Amniotic epithelial cell (primary cell): ENCODE measurements around the gene GNB5.
"Not testable (repeated sequence)": the region's sequence is repeated elsewhere in the genome, so short reads cannot be mapped to it uniquely, and the experiment has no call there.

Experiments used
- DNase-seq: peaks from one replicate; pipeline ENCODE4 v3.0.0-alpha.2; 2010; ENCODE audit warnings: low read depth

Gene GNB5

GRCh38 chr15:52093539-52094510, 97.4 kb downstream of the GNB5 start:
- DNase-seq, result peak; percentile 98

GRCh38 chr15:52093167-52093538, 98.0 kb downstream of the GNB5 start:
- DNase-seq, result no peak

- no peak for DNase-seq
These were observed 101.0 kb downstream of the GNB5 start for GRCh38 chr15:52090193-52090592.

GRCh38 chr15:52086011-52086786, 105.0 kb downstream of the GNB5 start:
- DNase-seq, result no peak

GRCh38 chr15:52085299-52085698, 105.9 kb downstream of the GNB5 start:
- DNase-seq, result no peak

- no peak for DNase-seq
These were observed 107.6 kb downstream of the GNB5 start for GRCh38 chr15:52083603-52084002.

- not testable (repeated sequence) for DNase-seq
These were observed 108.2 kb downstream of the GNB5 start for GRCh38 chr15:52083037-52083359.

- peak; percentile 70 for DNase-seq
These were observed 108.8 kb downstream of the GNB5 start for GRCh38 chr15:52082197-52083036.

GRCh38 chr15:52080706-52081392, 110.3 kb downstream of the GNB5 start:
- DNase-seq, result no peak

GRCh38 chr15:52080031-52080430, 111.2 kb downstream of the GNB5 start:
- DNase-seq, result peak; percentile 94

GRCh38 chr15:52078876-52079700, 112.1 kb downstream of the GNB5 start:
- DNase-seq, result peak; percentile 64

GRCh38 chr15:52078197-52078875, 112.9 kb downstream of the GNB5 start:
- peak; percentile 67 for DNase-seq

GRCh38 chr15:52076889-52077781, 114.1 kb downstream of the GNB5 start:
- peak; percentile 95 for DNase-seq

GRCh38 chr15:52071570-52071969, 119.6 kb downstream of the GNB5 start:
- no peak for DNase-seq

- peak; percentile 28 for DNase-seq
These were observed 121.6 kb downstream of the GNB5 start for GRCh38 chr15:52069559-52069958.

GRCh38 chr15:52068004-52068615, 123.1 kb downstream of the GNB5 start:
- DNase-seq, result peak; percentile 63

- no peak for DNase-seq
These were observed 123.7 kb downstream of the GNB5 start for GRCh38 chr15:52067545-52067926.

GRCh38 chr15:52066842-52067544, 124.2 kb downstream of the GNB5 start:
- DNase-seq, result no peak
